Omental fat pad (tissue), 4 donors: ENCODE results near the gene GATA6. TPM values are rescaled to one million over a fixed set of nuclear protein-coding genes. Genes with fewer than 3 reads are reported as not detected.

Experiments
- ATAC-seq: fragments of 150-250 bp; one replicate; pipeline ENCODE4 v1.9.1; 2016; ENCODE audit warnings: mild to moderate bottlenecking, moderate library complexity; ENCODE audit not compliant: low FRiP score
- DNase-seq: peaks from one replicate; pipeline ENCODE4 v3.0.0-alpha.2; 2019; ENCODE audit warnings: low spot score
- total RNA-seq, 4 donors: library from RNA; depleted of rRNA; stranded (reverse); fragments of >200 nt; gene quantifications; one replicate each; pipeline ENCODE4 v1.1.0, GENCODE V29; 2016
- TF ChIP-seq, protein P1 (sequence below), 3 donors: fragments of 450-650 bp; IDR thresholded peaks; one replicate each; pipeline ENCODE4 v1.5.1; 2016 to 2017; ENCODE audit warnings: antibody characterized with exemption in 3 of 3, mild to moderate bottlenecking in 3 of 3, moderate library complexity in 2 of 3

The GATA6 gene
- total RNA-seq, 4 donors from 2014 or later = 12.1 to 48.9 (median 25.2) TPM

DNA sequence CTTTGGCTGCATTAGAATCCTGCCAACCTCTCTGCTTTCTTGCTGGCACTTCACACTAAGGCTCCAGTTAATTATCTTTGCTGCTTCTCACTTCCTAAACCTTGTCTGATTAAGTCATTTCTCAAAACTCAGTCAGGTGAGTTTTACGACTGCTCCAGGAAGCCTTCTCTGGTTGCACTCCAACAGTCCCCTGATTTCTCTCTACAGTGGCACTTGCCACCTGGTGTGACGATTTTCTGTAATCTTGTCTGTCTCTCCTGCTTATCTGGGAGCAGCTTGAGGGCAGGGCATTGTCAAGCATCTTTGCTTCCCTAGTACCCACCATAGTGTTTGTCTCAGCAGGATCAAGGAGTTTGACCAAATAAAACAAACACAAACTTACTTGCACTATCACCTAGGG, 10.4 kb upstream of the GATA6 start:
- no peak for ATAC-seq
- no peak for DNase-seq

DNA sequence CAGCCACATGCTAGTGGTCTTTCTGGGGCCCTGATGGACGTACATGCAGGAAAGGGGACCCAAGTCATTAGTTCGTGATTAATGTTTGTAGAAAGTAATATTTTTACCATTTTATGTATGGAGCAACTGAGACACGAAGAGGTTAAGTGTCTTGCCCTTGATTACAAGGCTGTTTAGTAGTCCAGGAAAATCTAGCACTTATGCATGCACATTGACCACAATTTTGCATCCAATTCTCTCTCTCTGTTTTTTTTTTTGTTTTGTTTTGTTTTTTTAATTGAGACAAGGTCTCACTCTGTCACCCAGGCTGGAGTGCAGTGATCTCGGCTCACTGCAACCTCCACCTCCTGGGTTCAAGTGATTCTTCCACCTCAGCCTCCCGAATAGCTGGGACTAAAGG, 8.3 kb upstream of the GATA6 start:
- no peak for DNase-seq
- TF ChIP-seq, protein P1, sequence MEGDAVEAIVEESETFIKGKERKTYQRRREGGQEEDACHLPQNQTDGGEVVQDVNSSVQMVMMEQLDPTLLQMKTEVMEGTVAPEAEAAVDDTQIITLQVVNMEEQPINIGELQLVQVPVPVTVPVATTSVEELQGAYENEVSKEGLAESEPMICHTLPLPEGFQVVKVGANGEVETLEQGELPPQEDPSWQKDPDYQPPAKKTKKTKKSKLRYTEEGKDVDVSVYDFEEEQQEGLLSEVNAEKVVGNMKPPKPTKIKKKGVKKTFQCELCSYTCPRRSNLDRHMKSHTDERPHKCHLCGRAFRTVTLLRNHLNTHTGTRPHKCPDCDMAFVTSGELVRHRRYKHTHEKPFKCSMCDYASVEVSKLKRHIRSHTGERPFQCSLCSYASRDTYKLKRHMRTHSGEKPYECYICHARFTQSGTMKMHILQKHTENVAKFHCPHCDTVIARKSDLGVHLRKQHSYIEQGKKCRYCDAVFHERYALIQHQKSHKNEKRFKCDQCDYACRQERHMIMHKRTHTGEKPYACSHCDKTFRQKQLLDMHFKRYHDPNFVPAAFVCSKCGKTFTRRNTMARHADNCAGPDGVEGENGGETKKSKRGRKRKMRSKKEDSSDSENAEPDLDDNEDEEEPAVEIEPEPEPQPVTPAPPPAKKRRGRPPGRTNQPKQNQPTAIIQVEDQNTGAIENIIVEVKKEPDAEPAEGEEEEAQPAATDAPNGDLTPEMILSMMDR (IDR thresholded peaks at IDR 0.05) = no peak
- no peak for ATAC-seq

More for the DNA sequence above, 10.4 kb upstream of the GATA6 start:
- TF ChIP-seq, protein P1 (IDR thresholded peaks at IDR 0.05) = no peak

DNA sequence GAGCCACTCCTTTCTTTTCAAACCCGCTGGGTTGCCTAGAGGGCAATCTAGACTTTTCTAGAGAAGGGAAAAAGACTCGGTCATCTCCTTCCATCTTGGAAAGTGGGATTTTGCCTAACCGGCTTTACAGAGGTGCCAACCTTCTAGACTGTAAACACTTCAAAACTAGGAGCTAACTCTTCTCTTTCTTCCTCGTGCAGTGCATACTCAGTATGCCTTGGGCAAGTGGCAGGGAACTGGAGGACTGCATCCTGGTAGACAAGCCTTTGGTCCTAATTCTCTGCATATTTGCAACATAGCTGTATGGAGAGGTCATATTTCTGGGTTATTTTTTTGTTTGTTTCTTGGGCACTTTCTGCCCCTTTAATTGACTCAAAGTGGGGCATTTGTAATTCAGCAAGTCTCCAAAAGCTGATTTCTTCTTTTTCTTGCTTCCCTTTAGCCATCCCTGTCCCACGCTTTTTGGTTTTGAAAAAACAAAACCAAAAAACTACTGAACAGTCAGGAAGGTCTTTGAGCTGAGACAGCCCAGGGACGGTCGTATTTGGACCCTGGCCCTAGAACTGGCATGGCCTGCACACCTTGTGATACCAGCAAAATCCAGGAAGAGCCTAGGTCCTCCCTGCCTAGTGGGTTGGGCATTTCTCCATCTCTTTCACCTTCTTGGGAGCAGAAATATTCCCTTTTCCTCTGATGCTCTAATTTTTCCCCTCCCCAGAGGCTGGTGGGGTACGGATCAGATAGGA, 5.8 kb upstream of the GATA6 start:
- DNase-seq (no peak), ATAC-seq (no peak)
- TF ChIP-seq, protein P1 (IDR thresholded peaks at IDR 0.05) = no peak

DNA sequence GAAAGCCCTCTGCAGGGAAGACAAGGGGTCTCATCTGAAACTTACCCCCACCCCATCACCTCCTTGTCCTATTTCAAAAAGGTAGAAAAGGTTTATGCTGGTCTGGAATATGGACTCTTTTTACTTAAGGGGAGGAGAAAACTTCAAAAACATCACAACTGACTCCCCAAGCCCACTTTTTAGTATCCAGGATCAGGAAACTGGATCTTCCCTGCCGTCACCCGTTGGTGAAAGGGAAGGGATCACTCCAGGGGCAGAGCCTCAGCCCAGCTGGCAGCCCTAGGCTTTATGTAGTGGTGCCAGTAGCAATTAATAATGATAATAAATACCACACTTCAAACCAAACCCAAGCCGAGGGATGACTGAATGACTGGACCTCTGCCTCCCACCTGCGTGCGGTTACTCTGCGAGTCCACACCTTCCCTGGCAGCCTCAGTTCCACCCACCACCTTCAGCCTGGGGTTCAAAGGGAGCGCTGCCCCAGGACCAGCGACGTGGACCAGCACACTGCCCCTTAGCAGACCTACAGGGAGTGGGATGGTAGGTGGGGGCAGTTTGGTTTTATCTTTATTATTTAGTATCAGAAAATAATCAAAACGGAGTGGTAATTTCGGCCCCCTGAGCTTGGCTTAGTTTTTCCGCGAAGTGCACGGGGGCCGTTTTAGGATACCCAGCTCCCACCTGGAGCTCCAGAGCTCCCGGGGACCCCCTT, 4.9 kb upstream of the GATA6 start:
- TF ChIP-seq, protein P1 (IDR thresholded peaks at IDR 0.05) = no peak
- peak; percentile 48 for ATAC-seq
- no peak for DNase-seq

DNA sequence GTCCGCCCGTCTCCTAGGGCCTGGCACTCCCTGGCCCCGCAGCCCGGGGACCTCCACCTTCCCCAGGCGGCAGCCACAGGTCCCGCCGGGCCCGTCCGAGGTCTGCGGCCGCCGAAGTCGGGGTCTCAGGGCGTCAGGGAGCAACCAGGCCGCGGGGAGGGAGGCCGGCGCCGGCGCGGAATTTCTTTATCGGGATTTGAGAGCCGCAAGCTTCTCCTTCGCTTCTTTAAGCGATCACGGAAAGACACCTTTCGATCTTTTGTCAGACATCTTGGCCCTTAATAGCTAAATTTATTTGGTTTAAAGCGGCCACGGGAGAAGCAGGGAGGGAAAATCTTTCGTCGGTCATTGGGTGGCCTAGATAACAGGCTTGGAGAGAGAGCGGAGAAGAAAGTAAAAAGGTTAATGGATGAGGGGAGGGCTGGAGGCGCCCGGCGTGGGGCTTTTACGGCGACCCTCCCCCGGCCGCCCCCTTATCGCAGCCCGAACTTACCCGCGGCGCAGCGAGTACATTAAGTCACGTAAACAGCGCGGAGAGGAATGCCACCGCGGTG, 4.3 kb upstream of the GATA6 start:
- DNase-seq = no peak
- TF ChIP-seq, protein P1 (IDR thresholded peaks at IDR 0.05) = no peak
- ATAC-seq = no peak

DNA sequence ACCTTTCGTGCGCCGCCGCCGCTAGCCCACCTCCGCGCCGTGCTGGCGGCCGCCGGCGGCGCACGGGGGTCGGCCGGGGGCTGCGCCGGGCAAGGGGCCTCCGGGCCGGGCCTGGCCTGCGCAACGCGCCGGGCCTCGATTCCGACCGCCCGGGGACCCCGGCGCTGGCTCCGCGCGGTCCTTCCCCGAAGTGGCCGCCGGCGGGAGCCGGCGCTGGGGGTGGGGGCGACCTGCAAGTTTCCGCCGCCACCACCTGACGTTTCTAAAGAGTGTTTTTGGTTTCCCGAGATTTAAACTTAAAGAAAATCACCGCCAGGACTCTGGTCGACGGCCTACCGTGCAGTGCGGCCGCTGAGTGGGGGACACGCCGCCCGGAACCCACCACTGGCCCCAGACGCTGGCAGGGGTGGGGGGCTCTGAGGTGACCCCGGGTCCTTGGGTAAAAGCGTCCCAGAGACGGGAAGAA, 3.8 kb upstream of the GATA6 start:
- ATAC-seq = no peak
- DNase-seq = no peak
- TF ChIP-seq, protein P1 (IDR thresholded peaks at IDR 0.05) = no peak
